ENCODE data around the gene SOX9.
"Not testable (repeated sequence)": the region's sequence is repeated elsewhere in the genome, so short reads cannot be mapped to it uniquely, and the experiment has no call there.

The SOX9 gene

DNA sequence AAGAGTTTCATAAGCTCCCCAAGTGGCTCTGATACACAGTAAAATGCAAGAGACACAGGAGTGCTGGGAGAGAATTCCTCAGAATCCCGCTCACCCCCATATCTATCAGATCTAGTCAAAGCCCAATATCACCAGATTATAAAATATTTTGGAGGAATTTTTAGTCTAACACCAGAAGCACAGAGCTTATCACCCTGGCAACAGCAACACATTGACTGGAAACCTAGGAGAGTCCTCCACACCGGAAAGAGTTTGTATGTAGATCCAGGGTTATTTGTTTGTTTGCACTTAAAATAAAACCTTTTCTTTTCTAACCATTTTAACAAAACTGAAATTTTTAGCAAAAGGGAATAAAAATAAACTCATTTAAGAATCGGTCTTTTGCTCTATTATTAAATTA, 7.2 kb downstream of the SOX9 start:
- no peak for DNase-seq

DNA sequence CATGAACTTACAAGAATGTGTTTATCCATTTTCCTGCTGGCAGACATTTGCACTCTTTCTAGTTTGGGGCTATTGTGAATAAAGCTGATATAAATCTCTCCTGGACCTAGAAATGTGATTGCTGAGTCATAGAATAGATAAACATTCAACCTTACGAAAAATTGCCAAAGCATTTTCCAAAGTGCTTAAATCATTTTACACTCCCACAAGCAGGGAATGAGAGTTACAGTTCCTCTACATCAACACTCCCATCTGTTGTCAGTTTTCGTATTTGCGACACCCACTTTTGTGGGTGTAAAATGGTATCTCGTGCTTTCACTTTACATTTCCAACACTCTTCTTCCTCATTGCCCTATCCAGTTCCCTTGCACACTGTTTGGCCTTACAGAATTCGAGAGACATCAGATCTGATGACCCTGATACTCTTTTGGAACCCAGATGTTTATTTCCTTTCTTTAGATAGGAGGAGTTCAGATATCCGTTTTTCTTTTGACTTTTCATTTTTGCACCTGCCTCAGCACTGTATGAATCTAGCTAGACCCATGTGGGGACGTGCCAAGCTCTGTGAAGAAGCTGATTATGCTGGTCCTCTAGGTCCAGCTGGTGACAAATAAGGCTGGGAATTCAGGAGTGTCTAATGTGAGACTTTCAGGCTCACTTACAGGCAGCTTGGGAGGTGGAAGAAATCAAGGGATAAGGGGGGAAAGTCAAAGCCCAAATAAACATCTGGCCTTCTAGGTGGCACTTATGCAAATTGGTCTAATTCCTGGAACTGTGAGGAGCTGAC, 14.0 kb downstream of the SOX9 start:
- no peak for DNase-seq

DNA sequence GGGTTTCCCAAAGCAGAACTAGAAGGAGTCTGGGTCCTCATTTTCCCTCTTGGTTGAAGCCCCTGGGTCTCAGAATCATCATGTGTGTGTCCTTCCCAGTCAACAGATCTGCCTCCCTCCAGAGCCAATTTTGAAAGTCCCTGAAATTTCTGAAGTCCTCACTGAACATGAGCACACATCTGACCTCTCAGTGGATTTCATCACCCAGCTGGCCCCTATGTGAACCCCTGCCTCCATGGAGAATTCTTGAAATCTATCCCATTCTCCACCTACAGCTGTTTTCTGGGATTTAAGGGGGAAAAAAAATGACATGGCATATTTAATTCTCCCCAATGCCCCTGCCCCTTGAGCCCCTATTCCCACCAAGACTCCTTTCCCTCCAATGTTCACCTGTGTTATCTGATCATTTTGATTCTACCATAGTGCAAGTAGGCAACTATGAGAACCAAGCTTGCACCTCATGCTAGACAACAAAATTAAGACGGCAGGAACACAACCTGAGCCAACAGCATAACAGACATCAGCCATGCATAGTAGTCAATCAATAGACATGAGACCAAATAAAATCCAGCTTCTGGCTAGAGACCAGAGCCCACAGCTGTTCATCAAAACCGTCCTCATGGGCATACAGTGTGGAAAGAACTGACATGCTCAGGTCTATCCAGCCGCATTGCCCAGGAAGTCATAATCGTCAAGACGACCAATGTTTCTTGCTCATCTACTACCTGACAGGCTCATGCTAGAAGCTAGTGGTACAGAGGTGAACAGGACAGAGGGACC, 14.9 kb downstream of the SOX9 start:
- no peak for DNase-seq

DNA sequence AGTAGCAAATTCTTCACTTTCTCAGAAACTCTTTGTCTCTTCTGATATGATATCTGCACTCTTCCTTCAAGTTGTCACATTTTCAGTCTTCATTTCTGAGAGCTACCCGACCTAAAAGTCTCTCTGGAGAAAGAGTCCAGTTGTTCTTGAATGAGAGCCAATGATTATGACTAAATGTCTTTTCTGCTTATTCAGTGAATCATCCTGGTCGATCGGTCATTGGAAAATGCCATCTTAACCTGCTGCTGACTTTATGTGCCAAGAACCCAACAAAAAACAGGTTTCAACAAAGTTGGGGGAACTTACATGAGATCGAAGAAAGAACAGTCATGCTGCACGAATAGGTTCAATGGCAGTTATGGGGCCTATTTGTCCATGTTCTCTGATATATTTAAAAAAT, 15.9 kb downstream of the SOX9 start:
- DNase-seq = no peak

DNA sequence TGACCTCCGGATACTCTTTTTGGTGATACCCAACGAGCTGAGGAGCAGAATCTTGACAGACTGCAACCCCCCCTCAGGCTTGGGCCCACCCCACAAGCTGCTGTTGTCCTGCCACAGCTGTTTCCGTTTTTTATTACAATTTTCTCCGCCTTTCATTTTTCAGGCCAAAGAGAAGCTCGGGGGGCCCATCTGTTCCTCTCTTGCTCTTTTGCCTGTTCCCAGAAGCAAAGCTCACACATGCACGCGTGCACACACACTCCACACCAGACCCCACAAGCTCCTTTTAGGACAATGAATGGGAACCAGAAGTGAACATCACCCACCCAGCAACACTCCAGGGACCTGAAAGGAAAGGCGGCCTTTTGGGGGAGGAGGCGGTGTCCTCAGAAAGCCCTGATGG, 16.3 kb downstream of the SOX9 start:
- no peak for DNase-seq

DNA sequence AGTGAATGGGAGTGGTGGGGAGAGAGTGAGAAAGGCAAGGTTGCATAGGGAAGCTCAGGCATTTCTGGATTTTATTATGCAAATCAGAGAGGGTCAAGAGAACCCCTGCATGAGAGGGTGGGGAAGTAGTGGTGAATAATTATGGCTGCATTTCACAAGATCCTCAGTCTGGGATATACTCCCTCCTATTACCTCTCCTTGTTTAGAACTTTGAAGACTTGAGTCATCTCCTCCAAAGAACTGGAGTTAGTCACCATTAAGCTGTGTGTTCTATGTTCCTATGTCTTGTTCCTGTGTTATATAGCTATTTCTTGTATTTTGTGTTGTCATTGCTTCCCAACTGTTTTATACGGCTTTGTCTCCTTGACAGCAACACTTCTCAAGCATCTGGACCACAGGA, 18.4 kb downstream of the SOX9 start:
- DNase-seq = no peak

DNA sequence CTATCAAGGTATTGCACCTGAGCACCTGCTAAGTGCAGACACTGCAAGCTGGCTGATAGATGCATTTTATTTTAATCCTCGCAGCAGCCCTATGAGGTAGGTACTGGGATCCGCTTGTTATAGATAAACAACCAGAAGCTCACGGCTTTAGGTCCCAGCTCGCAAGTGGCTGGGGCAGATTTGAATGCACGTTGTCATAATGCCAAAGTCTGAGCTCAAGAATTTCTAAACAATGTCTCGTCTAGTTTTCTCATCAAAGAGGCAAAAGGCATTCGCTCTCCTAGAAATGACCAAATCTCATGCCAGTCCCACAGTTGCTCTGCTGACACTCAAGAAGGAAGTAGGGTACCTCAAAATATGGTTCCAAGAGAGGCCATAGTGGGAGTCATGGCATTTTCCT, 20.5 kb downstream of the SOX9 start:
- DNase-seq = no peak

DNA sequence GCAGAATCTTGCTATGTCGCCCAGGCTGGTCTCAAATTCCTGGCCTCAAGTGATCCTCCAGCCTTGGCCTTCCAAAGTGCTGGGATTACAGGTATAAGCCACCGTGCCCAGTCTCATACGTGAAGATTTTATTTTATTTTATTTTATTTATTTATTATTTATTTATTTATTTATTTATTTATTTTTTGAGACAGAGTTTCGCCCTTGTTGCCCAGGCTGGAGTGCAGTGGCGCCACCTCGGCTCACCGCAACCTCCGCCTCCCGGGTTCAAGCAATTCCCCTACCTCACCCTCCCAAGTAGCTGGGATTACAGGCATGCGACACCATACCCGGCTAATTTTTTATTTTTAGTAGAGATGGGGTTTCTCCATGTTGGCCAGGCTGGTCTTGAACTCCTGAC, 21.3 kb downstream of the SOX9 start:
- DNase-seq = not testable (repeated sequence)

DNA sequence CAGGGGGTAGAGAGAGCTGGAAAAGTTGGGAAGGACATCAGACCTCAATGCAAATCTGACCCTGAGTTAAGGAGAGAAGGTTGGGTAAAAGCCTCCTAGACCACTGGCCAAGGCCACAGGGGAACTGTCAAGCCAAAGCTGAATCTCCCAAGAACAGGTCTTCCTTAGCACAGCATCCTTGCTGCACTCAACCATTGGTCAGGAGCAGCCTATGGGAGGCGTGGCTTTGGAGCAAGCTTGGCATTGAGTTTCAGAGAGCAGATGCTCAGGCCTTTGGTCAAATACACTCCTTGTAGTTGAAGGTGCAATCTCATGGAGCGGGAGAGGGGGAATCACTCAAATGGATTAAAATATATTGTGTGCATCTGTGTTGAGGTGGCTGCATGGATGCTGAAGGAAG, 21.8 kb downstream of the SOX9 start:
- peak; percentile 63 for DNase-seq

DNA sequence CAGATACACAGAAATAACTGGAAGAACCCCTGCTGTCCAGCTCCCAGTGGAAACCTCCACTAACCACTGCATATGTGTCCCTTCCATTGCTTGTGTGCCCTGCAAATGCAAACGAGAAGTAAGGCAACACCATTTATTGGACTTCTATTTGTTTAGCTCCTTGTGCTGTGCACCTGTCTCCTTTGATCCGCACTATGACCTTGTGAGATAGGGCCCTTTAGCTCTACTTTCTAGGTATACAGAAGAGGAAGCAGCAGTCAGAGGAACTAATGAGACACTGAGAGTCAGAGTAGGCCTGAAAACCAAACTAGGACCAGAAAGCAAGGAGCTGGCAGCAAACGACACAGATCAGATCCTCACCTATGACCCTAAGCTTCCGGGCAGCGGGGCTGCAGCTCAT, 22.4 kb downstream of the SOX9 start:
- DNase-seq = peak; percentile 89

DNA sequence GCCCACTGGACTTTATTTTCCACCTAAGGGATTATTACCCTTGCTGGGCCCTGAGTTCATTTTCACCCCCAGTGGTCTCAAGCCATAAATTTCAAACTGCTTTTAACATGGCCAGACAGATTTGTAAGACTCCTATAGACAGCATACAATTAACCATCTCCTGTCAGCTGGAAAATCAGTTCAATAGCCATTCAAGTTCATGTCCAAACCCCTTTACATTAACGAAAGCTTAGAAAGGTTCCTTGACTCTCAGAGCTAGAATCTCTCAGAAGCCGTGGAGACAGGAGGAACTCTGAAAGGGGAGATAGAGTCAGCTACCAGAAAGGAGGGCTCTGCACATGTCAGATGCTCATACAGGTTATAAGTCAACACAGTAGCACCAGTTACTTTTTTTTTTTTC, 23.3 kb downstream of the SOX9 start:
- DNase-seq = no peak

DNA sequence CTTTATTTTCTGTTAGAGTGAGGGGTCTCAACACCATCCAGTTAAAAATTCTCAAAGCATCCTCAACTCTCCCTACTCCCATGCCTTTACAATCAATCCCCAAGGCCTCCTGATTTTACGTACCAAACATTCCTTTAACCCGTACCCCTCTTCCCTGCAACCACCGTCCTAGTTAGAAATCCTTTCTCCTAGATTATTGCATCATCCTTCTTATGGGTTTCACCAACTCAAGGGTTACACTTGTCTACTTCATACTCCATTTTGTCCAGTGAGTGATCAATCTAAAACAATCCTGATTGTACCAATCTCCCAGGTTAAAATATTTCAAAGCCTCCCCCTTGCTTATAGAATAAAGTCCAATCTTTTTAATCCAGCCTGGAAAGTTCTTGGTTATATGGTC, 24.7 kb downstream of the SOX9 start:
- no peak for DNase-seq

DNA sequence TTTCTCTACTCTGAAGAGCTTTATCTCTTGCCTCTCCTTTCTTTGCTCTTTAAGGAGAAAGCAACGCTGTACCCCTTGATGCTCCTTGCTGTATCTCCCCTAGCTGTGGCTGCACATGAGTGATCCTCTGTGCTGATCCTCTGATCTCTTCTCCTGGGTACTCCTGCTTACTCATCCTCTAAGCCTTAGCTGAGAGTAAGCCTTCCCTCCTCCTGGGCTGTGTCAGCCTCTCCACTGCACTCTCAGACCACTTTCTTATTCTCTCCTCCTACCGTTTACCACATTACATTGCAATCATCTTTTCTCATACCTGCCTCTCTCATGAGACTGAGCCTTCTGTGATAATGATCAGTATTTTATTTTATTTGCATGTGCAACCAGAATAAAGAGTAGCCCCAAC, 25.1 kb downstream of the SOX9 start:
- DNase-seq = no peak

DNA sequence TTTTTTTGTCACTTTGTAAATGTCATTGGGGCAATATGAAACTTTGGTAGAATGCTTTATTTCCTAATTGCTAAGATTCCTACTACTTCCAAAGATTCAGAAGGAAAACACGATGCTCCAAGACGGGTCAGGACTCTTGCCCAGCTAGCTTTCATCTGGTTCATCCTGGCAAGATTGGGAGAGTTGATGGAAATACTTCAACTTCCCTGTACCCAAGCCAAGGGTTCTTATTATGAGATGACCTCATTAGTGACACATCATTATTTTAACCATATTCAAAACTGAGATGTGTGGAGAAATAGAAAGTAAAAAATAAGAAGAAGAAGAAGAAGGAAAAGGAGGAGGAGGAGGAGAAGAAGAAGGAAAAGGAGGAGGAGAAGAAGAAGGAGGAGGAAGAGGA, 25.6 kb downstream of the SOX9 start:
- no peak for DNase-seq

DNA sequence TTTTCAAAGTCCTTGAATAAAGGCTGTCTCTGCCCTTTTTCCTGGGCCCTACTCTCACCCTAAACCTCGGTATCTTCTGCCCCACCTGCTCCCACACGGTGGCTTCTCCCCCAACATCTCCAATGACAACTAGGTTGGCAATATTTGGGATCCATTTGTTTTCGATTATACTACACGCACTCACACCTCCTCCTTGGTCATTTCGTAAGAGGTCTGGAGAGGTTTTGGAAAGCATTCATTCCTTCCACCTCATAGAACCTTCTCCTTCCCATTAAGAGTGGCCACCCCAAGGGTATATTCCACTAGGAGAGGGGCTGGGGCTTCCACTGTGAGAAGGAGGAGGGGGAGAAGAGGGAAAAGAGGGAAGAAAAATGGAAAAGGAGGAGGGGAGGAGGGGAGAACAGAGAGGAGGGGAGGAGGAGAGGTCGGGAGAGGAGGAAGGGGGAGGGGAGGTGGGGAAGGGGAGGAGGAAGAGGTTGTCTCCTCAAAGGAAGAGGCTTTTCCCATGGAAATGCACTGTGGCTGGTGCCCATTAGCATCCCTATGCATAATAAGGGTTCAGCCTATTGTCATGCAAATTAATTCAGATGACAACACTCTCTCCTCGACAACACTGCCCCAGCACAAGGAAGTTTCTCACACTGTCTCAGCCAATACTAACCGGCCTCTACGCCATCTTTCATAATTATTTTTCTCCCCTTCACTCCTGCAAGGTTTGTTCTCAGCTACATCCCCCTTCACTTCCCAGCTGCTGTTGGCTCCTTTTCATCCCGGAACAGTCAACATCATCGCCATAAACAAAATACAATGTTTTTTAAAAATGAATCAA, 30.0 kb downstream of the SOX9 start:
- peak; percentile 81 for DNase-seq

DNA sequence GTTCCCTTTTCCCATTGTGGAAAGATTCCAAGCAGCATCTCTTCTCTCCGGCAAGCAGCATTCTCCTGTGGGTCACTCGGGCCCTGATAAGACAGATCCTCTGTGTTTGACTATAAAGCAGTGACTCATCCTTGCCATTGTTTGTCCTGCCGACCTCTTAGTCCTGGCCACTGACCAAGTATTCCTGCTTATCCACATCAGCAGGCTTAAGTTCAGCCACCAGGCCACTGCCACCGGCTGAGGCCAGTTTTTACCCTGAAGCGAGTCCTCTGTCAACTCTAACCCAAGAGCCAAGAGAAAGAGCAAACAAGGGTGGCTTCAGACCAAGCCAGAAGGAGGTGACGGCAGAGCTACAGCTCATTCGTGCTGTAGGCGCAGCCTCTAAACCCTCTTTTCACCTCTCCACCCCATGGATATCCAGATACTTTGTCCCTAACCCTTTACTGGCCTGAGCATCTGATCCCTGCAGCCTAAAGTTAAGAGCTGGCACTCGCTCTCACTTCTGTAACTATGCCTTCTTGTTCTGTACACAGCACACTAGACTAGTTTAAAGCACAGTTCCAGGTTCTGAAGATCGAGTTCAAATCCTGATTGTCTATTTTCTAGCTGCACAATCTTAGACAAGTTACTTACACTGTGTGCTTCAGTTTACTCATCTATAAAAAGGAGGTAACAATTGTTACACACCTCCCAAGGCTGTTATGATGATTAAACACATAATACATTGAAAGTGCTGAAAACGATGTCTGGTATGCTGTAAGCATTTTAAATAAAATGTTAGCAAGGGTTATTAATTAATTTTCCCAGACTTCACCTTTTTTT, 31.0 kb downstream of the SOX9 start:
- peak; percentile 99 for DNase-seq

DNA sequence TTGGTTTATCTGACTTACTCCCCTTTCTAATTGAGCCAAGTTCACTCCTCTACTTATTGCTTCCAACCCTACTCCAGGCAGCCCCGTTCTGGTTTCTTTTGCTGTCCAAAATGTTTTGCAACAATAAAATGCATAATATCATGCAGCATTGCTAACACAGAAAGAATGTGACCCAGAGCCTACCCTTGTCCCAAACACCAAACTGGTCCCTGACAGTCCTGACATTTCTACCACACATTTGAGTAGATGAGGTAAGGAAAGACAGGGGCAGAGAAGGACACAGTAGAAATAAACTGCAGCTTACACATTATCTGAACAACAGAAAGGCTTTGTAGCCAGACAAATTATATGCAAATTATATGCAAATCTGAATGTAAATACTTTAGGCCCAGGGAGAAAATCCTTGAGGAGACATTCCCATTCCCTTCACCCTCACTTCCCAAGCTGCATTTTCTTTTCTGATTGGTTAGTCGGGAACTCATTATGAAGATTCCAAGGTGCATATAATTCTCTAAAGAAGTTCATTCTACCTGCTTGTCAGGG, 31.6 kb downstream of the SOX9 start:
- peak; percentile 33 for DNase-seq

DNA sequence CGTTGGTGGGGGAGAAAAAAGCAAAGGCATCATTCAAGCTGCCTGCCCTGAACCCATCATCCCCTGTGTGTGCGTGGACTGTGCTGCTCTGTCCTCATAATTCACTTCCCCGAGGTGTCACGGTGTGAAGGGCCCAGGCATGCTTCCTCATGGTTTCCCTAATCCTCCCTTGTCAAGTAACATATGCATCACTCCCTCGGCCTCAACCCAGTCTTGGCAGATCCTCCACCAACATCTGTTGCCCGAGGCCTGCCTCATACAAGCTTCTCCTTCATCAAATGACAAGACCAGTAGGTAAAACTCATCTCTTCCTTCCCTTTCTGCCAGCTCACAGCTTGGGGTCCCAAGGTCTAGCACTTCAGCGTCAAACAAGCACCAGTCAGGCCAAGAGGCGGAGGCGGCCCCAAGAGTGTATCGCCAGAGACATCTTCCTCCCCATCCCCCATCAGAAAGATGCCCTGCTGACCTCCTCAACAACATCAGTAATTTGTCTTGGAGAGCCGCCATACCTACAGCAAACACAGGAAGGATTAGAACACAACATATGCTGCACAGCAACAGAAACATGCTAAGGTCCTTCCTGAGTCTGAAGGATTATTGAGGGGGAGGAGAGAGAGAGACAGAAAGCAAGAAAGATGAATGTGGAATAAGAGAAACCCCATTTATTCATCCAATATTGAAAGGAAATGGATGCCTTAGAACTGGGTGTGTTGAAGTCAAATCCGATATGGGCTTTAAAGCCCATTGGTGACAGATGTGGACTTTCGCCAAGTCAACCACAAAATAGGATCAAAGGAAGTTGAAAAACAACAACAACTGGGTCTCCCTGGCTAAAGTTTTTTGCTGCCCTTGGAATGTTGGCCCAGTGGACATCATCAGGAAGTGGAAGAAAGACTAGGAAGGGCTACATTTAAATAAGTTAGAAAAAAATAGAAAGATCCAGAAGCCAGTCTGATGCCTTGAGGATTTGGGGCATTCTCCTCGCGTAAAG, 38.4 kb downstream of the SOX9 start:
- peak; percentile 39 for DNase-seq

DNA sequence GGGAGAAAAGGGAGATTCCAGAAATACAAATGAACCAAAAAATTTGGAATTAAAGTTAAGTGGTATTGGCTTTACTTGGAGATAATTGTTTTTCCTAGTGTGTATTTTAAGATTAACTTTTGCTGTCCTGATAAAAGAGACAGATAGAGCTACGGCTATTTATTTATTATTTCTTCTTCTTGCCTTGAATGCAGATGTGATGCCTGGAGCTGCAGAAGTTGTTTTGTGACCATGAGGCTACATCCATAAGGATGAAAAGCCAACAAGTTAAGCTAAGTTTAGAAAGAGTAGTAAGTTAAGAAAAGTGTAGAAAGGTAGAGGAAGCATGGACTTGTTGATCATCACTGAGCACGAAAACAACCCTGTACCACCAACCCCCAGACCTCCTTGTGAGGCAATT, 41.7 kb downstream of the SOX9 start:
- no peak for DNase-seq

DNA sequence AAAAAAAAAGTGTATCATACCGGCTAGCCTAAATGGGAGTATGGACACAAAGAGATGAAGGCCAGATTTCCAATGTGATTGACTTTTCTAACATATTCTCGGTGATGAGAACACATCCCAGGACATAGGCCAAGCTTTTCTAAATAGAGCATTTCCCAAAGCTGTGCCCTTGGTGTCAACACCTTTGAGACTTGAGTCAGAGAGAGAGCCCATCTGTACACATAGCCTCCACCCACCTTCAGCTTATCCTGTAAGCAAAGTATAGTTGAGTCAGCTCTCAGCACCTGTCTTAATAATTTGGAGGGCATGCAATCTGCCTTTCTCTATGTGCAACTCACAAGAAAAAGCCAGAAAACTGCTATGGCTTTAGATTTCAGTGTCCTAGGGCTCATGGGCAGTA, 42.7 kb downstream of the SOX9 start:
- DNase-seq = no peak

DNA sequence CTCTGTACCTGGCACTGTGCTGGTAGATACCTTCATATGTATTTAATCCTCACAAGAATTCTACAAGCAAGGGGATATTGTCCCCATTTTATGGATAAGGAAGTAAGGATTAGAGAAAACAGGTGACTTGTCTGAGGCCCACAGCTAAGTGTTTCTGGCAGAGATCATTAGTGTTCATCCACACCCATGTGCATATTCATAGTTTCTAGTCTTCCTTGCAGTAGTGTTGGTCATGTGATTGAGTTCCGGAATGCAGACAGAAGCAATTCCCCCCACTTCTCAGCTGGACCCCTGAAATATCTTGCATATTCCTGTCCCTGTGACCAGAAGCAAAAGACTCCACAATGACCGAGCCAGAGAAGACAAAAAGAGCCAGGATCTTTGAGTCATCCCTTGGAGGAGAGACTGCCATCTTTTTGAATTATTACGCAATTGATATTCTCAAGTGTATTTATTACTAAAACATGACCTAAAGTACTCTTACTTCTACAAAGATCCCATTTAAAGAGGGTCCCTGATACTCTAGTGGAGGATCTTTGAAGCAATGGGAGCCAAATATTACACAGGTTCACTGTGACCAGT, 43.4 kb downstream of the SOX9 start:
- no peak for DNase-seq
